HG03520 (cell line): ENCODE results near the gene TFAP2D.

Experiments used
- ATAC-seq: cut with Tn5 transposase; IDR thresholded peaks from one replicate; pipeline ENCODE4 v1.9.1; 2021; ENCODE audit warnings: mild to moderate bottlenecking, moderate library complexity; ENCODE audit not compliant: unreplicated experiment

TFAP2D gene

DNA sequence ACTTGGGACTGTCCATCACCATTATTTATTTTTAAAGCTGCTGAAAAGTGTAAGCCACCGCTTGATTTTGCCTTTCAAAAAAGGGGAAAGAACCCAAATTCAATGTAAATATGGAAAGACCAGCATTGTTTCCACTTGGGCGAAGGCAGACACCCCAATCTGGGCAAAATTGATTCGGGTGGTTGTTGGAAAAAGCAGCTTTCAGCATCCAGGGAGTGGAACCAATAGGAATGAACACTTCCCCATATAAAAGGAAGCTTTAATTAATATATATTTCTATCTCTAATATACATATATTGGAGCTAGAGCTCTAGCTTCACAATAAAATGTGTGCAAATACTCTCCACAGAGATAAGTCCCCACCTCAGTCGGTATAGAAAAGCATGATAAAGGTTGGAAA is at the start of gene TFAP2D:
Gene TFAP2D, plus strand, starts transcription at position 301 of the 400 bp plus-strand sequence. CDS start 530 bp downstream, outside the sequence.
- no peak for ATAC-seq

DNA sequence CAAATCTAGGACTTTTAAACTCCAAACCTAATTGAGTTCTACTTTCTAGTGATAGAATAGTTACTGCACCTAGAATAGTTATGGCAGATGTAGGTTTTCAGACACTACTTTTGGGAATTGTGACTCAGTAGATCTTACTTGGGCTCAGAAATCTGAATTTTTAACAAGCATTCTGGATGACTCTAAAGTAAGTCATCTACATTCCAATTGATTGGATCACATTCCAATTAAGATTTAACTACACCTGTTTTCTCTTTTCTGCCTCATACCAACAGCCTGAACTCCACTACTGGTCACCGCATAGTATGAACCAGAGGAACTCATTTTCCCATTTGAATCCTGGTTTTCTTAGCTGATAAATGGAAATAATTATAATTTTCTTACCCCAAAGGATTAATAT is 49.5 kb upstream of the TFAP2D start:
- ATAC-seq = no peak

DNA sequence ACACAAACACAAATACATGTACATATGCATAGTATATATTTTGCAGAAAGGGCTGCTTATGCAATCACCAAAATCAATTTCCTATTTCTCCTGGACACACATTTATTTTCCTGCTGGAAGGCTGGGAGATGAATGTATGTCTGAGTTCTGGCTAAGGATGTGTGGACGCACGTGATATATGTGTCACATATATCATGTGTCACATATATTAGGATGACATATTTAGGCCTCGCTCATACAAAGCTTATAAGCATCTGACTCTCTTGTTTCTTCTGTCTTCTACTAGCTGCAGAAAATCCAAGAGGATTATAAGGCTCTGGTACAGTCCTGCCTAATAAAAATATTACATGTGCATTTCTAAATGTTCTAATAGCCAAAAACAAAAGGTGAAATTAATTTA is 47.2 kb upstream of the TFAP2D start:
- ATAC-seq = no peak

DNA sequence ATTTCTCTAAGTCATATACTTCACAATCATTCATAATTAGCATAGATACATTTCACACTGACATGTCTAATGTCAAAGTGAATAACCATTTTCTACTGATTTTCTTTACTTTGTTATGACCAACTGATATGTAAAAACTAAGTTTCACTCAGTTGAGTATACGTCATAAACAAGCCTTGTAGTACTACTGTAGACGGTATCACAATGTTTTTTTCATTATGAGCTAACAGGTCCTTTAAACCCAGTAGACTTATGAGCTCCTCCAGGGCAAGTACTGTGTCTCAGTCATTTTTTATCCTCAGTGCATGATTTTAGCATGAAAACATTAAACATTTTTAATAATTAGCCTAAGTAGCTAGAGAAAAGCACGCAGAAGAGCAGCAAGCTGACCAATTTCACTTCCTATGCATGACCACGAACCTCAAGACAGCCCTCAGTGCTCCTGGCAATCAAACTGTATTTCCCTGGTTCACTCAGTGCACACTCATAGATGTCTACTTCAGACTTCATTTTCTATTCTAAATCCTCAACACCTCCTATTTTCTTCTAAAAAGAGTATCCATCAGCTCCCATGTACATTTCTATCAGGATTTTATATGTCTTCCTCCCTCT is 32.0 kb upstream of the TFAP2D start:
- ATAC-seq = no peak

DNA sequence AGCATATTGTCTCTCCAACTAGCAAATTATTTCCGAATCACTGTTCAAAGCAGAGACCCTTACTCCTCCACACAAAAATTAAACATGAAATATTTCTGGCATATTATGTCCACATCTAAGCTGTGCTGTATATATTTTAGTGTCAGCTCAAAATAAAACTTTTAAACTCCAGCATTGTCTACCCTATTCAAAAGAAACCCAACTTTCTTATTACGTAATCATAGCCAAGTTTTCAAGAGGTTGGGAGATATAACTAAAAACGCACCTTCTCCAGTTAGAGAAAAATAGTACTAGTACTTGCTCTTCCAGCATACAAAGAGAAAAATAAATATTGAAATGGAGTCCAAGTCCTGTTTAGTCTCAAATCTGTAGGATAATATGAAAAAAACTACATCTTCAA is 24.1 kb upstream of the TFAP2D start:
- no peak for ATAC-seq

DNA sequence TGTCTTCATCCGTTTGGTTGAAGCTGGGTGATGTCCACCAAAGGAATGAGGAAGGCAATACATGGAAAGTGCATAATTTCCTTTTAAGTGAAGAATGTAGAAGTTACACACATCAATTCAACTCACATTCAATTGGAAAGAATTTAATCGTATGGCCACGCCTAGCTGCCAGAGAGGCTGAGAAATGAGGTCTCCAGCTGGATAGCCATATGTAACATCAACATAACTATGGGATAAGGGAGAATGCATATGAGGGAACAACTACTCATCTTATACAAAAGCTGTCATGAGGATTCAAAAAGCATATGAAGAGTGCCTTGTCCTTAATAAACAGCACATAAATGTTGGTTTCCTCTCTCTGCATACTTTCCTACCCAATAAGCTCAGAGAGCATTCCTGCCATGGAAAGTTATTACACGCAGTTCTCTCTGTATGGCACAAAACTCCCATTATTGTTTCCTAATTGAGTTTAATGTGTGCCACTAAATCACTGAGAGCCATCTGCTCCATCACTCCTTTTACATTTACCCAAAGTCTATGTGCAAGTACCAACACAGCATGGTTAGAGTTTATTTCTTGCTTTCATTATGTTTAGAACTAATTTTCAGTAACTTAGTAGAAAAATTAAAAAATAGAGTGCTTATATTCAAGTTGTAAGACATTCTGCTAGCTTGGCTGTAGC is 21.4 kb upstream of the TFAP2D start:
- ATAC-seq = no peak

DNA sequence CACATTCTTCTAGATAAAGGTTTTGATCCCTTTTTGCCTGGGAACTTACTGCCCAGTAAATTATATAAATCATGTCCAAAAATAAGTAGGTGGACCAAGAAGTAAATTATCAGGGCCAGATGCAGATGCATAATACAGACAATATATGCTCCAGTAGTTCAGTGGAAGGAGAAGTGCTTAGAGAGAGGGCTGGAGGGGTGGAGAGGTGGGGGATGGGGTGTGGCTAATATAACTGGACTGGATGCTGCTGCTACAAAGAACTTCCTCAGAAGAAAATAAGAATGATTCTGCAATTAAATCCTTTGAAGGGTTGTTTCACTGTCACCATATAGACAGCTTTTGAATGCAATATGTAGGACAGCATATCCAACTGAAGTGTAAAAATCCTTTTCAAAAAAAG is 14.8 kb upstream of the TFAP2D start:
- no peak for ATAC-seq

DNA sequence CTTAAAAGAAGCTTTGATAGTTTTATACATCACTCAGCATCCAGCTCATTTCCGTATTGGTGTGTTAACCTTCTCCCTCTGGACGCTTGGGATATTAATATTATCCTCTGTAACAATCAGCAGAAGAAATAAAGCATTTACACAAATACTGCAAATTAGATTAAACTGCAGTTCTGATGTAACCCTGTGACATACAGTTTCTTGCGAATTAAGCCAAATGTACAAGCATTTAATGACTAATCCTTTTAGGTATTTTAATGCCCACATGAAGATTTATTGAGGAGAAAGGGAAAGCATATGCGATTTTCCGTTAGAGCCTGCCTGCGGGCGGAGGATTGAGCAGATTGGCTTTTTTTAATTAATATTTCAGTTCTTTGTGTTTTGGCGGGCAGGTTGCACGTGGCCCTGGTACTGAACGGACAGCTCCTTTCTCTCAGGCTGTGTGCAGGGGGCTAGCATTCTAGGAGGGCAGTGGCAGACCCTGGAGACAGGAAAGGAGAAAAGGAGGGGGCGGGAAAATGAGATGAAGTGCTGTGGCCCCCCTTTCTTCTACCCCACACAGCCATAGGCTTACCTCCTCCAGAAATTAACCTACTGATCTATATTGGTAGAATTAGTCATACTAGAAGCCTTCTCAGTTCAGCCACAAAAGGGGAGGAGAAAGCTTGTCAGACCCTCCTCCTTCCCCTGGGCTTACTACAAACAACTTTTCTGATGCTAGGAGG is 14.1 kb upstream of the TFAP2D start:
- no peak for ATAC-seq

DNA sequence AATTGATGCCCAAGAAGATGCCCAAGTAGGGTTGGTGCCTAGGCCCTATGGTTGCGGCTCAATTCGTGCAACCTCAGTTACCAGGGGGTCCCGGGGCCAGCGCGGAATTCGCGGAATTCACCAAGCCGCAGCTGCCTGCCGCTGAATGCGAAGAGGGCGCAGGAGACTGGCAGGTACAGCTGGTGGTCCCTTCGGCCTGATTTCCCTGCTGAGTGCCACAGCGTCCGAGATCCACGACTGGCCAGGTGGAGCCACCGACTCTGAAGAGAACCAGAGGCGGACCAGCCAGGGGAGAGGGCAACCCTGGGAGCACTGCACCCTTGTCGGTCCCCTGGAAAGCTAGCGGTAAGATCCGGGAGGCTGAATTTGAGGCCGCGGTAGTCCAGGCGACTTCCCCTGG is 6.8 kb upstream of the TFAP2D start:
- ATAC-seq = no peak

DNA sequence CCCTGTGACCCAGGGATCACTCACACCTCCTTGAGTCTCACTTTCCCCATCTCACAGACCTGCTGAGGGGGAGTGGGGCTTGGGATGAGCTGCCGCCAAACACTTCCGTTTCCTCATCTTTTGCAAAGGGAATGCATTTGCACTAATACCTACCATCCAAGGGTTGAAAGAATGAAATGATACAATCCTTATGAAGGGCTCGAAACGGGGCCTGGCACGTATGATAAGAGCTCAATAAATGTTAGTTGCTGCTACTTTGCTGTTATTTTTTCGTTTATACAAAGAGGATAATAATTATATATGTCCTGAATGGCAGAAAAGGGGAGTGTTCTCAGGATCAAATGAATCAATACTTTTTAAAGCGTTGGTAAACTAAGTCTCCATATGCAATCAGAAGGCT is 6.1 kb upstream of the TFAP2D start:
- ATAC-seq = no peak

DNA sequence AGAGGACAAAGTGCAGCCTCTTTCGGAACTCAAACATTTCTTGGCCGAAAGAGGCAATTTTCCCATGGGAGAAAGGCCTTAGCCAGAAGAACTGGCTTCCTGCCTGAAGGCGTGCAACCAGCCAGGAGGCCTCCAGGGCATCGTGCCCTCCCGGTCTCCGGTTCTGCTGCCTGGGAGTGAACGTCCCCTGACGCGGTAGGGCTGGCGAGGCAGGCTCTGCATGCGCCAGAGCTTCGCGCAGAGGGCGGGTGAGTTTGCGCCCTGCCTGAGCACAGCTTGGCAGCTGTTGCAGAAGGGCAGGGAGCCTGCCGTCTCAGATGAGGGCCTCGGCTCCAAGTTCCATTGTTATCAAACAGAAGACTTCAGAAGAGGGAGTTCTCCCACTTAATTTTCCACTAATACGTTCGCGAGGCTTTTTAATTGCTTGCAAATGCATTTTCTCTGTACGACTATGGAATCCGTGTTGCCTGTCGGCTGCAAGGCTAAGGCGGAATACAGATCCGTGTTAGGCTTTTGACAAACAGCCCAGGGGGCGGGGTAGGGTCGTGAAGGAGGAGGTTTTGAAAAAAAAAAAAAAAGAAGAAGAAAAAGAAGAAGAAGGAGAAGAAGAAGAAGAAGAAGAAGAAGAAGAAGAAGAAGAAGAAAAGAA is 5.5 kb upstream of the TFAP2D start:
- ATAC-seq = no peak

DNA sequence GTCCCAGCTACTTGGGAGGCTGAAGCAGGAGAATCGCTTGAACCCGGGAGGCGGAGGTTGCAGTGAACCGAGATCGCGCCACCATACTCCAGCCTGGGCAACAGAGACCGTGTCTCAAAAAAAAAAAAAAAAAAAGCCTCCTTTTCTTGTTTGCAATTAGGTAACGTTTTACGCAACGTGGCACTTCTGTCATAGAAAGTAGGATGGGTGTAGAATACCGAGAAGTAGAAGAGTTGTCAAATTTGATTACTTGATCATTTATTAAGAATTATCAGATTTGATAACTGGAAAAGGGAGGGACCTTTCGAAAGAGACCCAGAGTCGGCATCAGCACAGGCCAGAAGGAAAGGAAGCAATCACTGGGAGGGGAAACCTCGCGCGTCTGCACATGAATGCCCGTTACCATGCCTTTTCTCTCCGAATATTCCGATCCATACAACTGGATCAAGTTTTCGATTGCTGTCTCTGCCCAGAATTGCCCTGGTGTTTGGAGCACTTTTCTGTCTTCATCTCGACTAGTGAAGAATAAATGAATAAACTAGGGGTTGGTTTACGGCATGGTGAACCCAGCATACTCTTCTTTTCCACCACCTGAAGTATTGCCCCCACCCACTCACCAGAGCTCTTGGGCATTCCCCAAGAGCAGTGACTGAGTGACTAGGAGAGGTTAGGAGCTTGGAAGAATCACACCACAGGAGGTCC is 4.5 kb upstream of the TFAP2D start:
- no peak for ATAC-seq

DNA sequence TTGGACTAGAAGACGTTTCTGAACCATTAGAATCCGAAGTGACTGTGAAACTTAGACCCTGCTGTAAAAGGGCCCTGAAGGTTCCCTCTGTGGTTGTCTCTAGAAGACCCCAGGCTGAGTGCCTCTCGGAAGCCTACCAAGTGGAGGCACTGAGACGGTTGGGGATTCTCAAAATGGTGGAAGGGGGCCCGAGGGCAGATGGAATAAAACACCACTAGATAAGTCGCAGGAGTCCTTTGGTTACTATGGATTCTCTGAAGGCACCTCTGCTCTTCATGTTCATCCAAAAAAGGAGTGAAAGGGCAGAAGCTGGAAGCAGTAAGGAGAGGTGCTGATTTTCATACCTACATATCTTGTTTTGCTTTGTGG is 4.0 kb upstream of the TFAP2D start:
- no peak for ATAC-seq

DNA sequence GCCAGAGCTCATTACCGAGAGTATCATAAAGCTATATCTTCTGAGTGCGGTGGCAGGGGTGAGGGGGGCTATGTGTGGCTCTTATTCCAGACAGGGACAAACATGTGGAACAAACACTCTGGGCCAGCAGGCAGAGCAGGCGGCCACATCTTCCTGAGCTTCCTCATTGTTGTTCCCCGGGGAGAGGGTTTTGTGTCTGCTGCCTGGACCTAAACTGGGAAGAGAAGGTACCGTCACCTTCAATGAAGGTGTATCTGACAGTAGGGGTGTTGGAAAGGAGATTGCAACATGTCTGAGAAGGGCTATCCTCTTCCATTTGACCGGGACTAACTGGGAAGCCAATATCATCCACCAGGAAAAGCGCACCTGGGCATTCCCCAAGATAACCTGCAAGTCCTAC is 1.6 kb upstream of the TFAP2D start:
- ATAC-seq = no peak

DNA sequence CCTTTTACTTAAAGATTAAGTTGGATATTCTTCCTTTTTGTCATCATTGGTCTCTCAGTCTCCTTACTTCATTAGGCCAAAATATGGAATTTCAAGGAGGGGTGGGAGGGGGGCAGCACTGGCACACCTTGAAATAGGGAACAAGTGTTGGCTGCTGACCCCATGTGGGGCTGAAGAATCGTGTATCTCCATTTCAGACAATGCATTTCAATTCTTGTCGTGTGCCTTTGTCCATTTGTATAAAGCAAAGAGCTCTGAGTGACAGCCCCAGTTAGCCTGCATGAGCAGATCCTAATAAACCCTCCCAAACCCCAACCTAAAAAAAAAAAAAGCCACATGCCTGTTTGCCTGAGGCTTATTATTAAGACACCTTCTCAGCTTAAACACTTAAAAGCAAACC is 1.0 kb upstream of the TFAP2D start:
- no peak for ATAC-seq

DNA sequence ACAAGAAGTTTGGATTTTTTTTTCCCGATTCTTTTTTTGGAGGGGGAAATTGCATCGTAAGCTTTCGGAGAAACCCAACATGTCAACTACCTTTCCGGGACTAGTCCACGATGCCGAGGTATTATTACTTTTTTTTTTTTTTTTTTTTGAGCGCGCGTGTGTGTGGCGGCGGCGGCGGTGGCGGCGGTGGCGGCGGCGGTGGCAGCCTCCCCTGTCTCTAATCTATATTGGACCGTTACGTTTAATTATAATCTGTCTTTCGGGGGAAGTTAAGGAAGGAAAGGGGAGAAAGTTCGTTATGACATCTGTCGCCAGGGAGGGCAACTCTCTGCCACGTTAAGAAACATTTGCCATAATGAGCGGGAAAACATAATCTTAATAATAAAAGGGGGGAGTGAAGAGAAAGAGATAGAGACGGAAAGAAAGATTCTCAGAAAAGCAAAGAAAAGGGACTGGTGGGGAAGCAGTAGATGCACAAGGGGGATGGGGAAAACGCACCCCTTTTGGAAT is 706 bp downstream of the TFAP2D start:
- no peak for ATAC-seq

DNA sequence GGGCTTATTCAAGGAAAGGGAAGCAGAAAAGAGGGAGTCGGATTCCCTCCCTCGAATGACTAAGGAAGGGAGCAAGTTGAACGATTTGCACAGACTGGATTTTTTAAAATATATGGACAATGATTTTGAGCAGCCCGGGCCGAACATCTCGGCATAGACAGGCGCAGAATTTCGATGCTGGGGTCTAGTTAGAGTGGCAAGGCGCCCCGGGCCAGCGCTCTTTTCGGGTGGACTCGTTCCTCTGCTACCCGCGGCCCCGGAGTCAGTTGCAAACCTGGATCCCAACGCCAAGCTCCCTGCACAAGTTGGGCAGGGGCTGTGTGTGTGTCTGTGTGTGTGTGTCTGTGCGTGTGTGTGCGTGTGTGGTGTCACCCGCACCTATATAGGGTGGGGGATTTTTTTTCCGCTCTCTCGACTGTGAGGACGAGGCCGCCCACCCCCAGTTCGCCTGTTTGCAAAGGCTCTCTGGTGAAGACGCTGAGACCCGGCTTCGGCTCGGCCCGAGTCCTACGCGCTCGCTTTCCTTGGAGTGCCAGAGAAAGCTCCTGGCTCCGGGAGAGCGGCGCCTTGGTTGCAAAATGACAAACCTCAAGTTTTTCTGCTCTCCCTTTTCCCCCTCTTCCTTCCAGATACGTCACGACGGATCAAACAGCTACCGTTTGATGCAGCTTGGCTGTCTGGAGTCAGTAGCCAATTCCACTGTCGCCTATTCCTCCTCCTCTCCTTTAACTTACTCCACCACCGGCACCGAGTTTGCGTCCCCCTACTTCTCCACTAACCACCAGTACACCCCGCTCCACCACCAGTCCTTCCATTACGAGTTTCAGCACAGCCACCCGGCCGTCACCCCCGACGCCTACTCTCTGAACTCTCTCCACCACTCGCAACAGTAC is 1.4 kb downstream of the TFAP2D start:
- ATAC-seq = no peak

DNA sequence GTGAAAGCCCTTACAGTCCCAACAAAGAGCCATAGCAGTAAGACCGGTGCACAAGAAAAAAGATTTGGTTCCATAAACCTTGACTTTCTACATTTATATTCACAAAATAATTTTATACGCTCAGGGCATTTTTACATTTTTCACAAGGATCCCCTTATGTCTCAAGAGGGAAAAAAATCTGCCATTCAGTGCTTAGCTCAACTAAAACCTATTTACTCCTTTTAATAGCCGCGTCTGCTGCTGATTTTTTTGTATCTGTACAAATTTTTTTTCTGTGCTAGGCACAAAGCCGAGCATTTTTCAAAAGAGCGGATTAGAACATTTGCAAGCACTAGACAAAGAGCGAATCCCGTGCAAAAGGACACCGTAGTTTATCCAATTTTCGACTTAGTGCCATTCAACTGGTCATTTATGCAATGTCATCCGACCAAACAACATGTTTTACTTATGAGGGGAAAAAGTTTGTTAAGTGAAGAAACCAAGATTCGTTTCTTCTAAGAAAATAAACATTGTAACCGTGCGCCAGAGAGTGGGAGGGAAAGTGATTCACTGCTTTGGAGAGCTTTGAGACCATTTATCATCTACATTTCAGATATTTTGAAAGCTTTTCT is 3.7 kb downstream of the TFAP2D start:
- ATAC-seq = no peak

DNA sequence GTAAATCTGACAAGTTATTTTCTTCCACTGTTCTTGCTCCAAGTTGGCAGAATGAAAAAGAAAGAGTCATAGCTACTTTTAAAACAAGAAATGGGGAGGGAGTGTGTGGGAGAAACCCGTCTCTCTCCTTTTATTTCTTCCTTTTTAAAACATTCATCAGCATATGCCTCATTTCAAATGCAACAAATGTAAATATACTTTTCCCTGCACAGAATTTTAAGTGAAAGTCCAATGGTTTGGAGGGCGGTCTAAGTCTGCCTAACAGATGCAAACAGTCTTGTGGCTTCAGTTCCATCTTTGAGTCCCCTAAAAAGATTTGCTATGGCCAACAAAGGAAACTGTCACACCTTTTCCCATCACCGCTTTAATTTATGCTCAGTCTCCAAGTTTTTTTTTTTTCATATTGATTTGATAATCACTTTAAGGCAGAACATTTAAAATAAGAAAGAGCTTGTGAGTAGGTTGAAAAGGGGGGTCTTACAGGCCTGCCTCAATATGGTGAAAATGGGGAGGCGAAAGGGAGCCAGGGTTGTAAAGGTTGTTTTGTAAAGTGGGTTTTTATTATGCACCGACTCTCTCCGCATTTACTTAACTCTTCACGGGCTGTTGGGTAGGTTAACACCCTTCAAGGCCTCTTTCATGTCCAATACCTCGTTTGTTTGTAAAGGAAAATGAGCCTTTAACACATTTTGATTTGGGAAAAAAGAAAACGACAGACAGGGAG is 4.6 kb downstream of the TFAP2D start:
- ATAC-seq = no peak
